Measurements from ENCODE around the gene IL17RA. TPM values are rescaled to one million over a fixed set of nuclear protein-coding genes. Genes with fewer than 3 reads are reported as not detected.

Gene IL17RA
- total RNA-seq, 1 donor from 2014 or later, result 78.3 TPM

GRCh38 chr22:17149076-17149815 lies 64.4 kb downstream of the IL17RA start:
- intact Hi-C loops (cut with micrococcal nuclease), result no loop called here

- intact Hi-C loops (cut with micrococcal nuclease), result no loop called here
These were observed 67.5 kb downstream of the IL17RA start for GRCh38 chr22:17152340-17152739.

- intact Hi-C loops (cut with micrococcal nuclease), result no loop called here
These were observed 68.2 kb downstream of the IL17RA start for GRCh38 chr22:17152971-17153370.

GRCh38 chr22:17155941-17156340 lies 71.1 kb downstream of the IL17RA start:
- intact Hi-C loops (cut with micrococcal nuclease), result no loop called here

GRCh38 chr22:17157714-17158113 lies 72.9 kb downstream of the IL17RA start:
- intact Hi-C loops (cut with micrococcal nuclease), result loop anchor here (1.0 to 2.0 kb wide), 2 partner anchors 37 to 619 kb away; no protein-coding TSS in a partner anchor

GRCh38 chr22:17158176-17158567 lies 73.4 kb downstream of the IL17RA start:
- intact Hi-C loops (cut with micrococcal nuclease), result loop anchor here (1.0 to 2.0 kb wide), 2 partner anchors 38 to 619 kb away; no protein-coding TSS in a partner anchor

GRCh38 chr22:17158568-17159503 lies 74.0 kb downstream of the IL17RA start, which contains the start of gene HDHD5:
Gene HDHD5 (minus strand): TSS chr22:17159277. CDS start chr22:17159251, 26 bp downstream.
- intact Hi-C loops (cut with micrococcal nuclease), result loop anchor here (1.0 to 2.0 kb wide), 10 partner anchors 12 to 918 kb away; partner anchors contain the start of genes ADA2, ATP6V1E1, BCL2L13 and PEX26

- intact Hi-C loops (cut with micrococcal nuclease), result loop anchor here (1.0 to 2.0 kb wide), 9 partner anchors 12 to 918 kb away; partner anchors contain the start of genes ADA2, ATP6V1E1, BCL2L13 and PEX26
These were observed 74.7 kb downstream of the IL17RA start for GRCh38 chr22:17159504-17159951.

- intact Hi-C loops (cut with micrococcal nuclease), result no loop called here
These were observed 77.2 kb downstream of the IL17RA start for GRCh38 chr22:17161991-17162390.

- intact Hi-C loops (cut with micrococcal nuclease), result no loop called here
These were observed 77.9 kb downstream of the IL17RA start for GRCh38 chr22:17162731-17163130.

- intact Hi-C loops (cut with micrococcal nuclease), result no loop called here
These were observed 79.7 kb downstream of the IL17RA start for GRCh38 chr22:17164392-17165024.

Other genes starting within 250 kb of the IL17RA start
- not detected in 2 replicates for gene GAB4, start 76.8 kb upstream of the IL17RA start, total RNA-seq
- 0.24 and 0.27 TPM in 2 replicates for gene TMEM121B, start 36.4 kb downstream of the IL17RA start, total RNA-seq
- 31.7 and 34.1 TPM in 2 replicates for gene HDHD5, start 74.3 kb downstream of the IL17RA start, total RNA-seq
- gene ADA2, start 134.4 kb downstream of the IL17RA start, total RNA-seq, result 67.6 and 72.2 TPM in 2 replicates

Data from T-helper 1 cell treated with Interleukin-12 subunit alpha and Interleukin-12 subunit beta and Interleukin-4 antibody, amounts not matched to agents 30 ng/mL and 1 ng/mL, for 36 hours (primary cell).